ENCODE data around the gene MACF1.
A peak's percentile ranks its signal among the peaks of the same experiment; 100 is the strongest.
"Not testable (repeated sequence)": the region's sequence is repeated elsewhere in the genome, so short reads cannot be mapped to it uniquely, and the experiment has no call there.

MACF1 gene

GRCh38 chr1:39204441-39205081, at the start of gene MACF1:
Gene MACF1, plus strand, starts transcription at chr1:39204695. Its CDS starts 328 bp downstream, at chr1:39205023.
- peak within 1 kb of the TSS; percentile 76 for H3K27ac ChIP-seq
- no peak for DNase-seq (ENCODE audit: low read depth, low spot score)

- peak overlapping the region; percentile 93 for H3K27ac ChIP-seq
- no peak for DNase-seq (ENCODE audit: low read depth, low spot score)
These were observed 47.2 kb upstream of the MACF1 start for GRCh38 chr1:39157304-39157703.

- H3K27ac ChIP-seq: peak overlapping the region; percentile 93
- DNase-seq (ENCODE audit: low read depth, low spot score): no peak
These were observed 46.0 kb upstream of the MACF1 start for GRCh38 chr1:39158327-39159086.

- DNase-seq (ENCODE audit: low read depth, low spot score): no peak
- peak overlapping the region; percentile 93 for H3K27ac ChIP-seq
These were observed 45.1 kb upstream of the MACF1 start for GRCh38 chr1:39159224-39160036.

- DNase-seq (ENCODE audit: low read depth, low spot score): no peak
- peak overlapping the region; percentile 93 for H3K27ac ChIP-seq
These were observed 43.8 kb upstream of the MACF1 start for GRCh38 chr1:39160703-39161102.

- DNase-seq (ENCODE audit: low read depth, low spot score); H3K27ac ChIP-seq: not testable (repeated sequence)
These were observed 42.7 kb upstream of the MACF1 start for GRCh38 chr1:39161811-39162210.

GRCh38 chr1:39163469-39163868, 41.0 kb upstream of the MACF1 start:
- no peak for DNase-seq (ENCODE audit: low read depth, low spot score)
- H3K27ac ChIP-seq: peak overlapping the region; percentile 9

GRCh38 chr1:39164256-39164655, 40.2 kb upstream of the MACF1 start:
- no peak for DNase-seq (ENCODE audit: low read depth, low spot score)
- H3K27ac ChIP-seq: peak overlapping the region; percentile 9

- peak overlapping the region; percentile 9 for H3K27ac ChIP-seq
- no peak for DNase-seq (ENCODE audit: low read depth, low spot score)
These were observed 39.4 kb upstream of the MACF1 start for GRCh38 chr1:39165049-39165448.

GRCh38 chr1:39165488-39165887, 39.0 kb upstream of the MACF1 start:
- H3K27ac ChIP-seq: no peak overlapping the region
- no peak for DNase-seq (ENCODE audit: low read depth, low spot score)

- no peak for DNase-seq (ENCODE audit: low read depth, low spot score)
- peak overlapping the region; percentile 43 for H3K27ac ChIP-seq
These were observed 36.8 kb upstream of the MACF1 start for GRCh38 chr1:39167632-39168209.

GRCh38 chr1:39168301-39169080, 36.0 kb upstream of the MACF1 start:
- no peak for DNase-seq (ENCODE audit: low read depth, low spot score)
- H3K27ac ChIP-seq: peak overlapping the region; percentile 43

GRCh38 chr1:39170731-39171667, 33.5 kb upstream of the MACF1 start:
- H3K27ac ChIP-seq: no peak overlapping the region
- DNase-seq (ENCODE audit: low read depth, low spot score): no peak

- H3K27ac ChIP-seq: peak overlapping the region; percentile 19
These were observed 31.1 kb upstream of the MACF1 start for GRCh38 chr1:39173119-39173994.

GRCh38 chr1:39173995-39174380, 30.5 kb upstream of the MACF1 start:
- no peak for DNase-seq (ENCODE audit: low read depth, low spot score)

More at GRCh38 chr1:39173119-39173994, 31.1 kb upstream of the MACF1 start:
- no peak for DNase-seq (ENCODE audit: low read depth, low spot score)

GRCh38 chr1:39174390-39175081, 30.0 kb upstream of the MACF1 start:
- H3K27ac ChIP-seq: peak overlapping the region; percentile 19
- no peak for DNase-seq (ENCODE audit: low read depth, low spot score)

More at GRCh38 chr1:39173995-39174380, 30.5 kb upstream of the MACF1 start:
- peak overlapping the region; percentile 19 for H3K27ac ChIP-seq

GRCh38 chr1:39177706-39178105, 26.8 kb upstream of the MACF1 start:
- DNase-seq (ENCODE audit: low read depth, low spot score): no peak
- H3K27ac ChIP-seq: peak overlapping the region; percentile 98
